T-cell (primary cell): ENCODE results near the gene SCML1. TPM values are rescaled to one million over a fixed set of nuclear protein-coding genes. Genes with fewer than 3 reads are reported as not detected.

ENCODE experiments used
- ATAC-seq, 4 experiments: fragments of 200-7000 bp in 3 of 4; fragments of 150-1000 bp in 1 of 4; cut with Tn5 transposase; replicated peaks in 1 of 4; 1 replicate in 3 of 4; 2 replicates in 1 of 4; pipeline ENCODE4 v1.10.0; 2021; ENCODE audit warnings: moderate library complexity in 3 of 4, mild to moderate bottlenecking in 2 of 4, moderate number of reproducible peaks in 1 of 4
- CTCF ChIA-PET, 2 donors: fragments of 300-600 bp; sonication (Branson Sonifier 250); formaldehyde crosslinking; loops; one replicate each; lab custom pipeline; 2022; ENCODE audit warnings: antibody characterized with exemption in 2 of 2; lab: Charles Lee
- POLR2A ChIA-PET, 2 donors: fragments of 300-600 bp; sonication (Branson Sonifier 250); formaldehyde crosslinking; loops; one replicate each; lab custom pipeline; 2022; ENCODE audit warnings: antibody characterized with exemption in 2 of 2; lab: Charles Lee
- DNase-seq, 35 experiments: peaks; one replicate each; pipeline versions ENCODE4 v3.0.0 to v3.0.0-alpha.2; 2013 to 2023
- H3K27ac ChIP-seq: one replicate; pipeline ENCODE4 v1.5.1; 2013; ENCODE audit warnings: low read length
- H3K27me3 ChIP-seq, 2 experiments: replicated peaks in 1 of 2; 1 replicate in 1 of 2; 2 replicates in 1 of 2; pipeline versions ENCODE4 v1.6.1 to v1.7.0; 2013; ENCODE audit warnings: low read length in 1 of 2, mixed read lengths in 1 of 2; ENCODE audit not compliant: control insufficient read depth in 2 of 2, insufficient read depth in 2 of 2; ENCODE audit errors: extremely low read depth in 1 of 2
- H3K36me3 ChIP-seq, 2 donors: 1 replicate in 1 of 2; 2 replicates in 1 of 2; pipeline versions ENCODE4 v1.6.1 to v1.7.0; 2013; ENCODE audit warnings: low read length in 1 of 2; ENCODE audit not compliant: control insufficient read depth in 2 of 2, insufficient read depth in 1 of 2; ENCODE audit errors: extremely low read depth in 1 of 2
- H3K4me1 ChIP-seq, 2 experiments: 1 replicate in 1 of 2; 2 replicates in 1 of 2; pipeline versions ENCODE4 v1.6.1 to v1.7.0; 2013; ENCODE audit warnings: low read length in 2 of 2, mixed read lengths in 1 of 2; ENCODE audit not compliant: insufficient read depth in 2 of 2, control insufficient read depth in 1 of 2; ENCODE audit errors: extremely low read depth in 1 of 2
- H3K4me3 ChIP-seq, 2 donors: 1 replicate in 1 of 2; 2 replicates in 1 of 2; pipeline versions ENCODE4 v1.5.1 to v1.7.0; 2013; ENCODE audit warnings: mild to moderate bottlenecking in 2 of 2, low read length in 1 of 2, moderate library complexity in 1 of 2; ENCODE audit not compliant: control insufficient read depth in 1 of 2; ENCODE audit errors: extremely low read depth in 1 of 2
- H3K9me3 ChIP-seq: 2 replicates; pipeline ENCODE4 v1.7.0; 2013
- H3K27ac Mint-ChIP-seq, 2 donors: one replicate each; pipeline ENCODE4 v1.8.0; 2020 to 2021; ENCODE audit warnings: mild to moderate bottlenecking in 2 of 2, mixed read lengths in 2 of 2
- H3K27me3 Mint-ChIP-seq, 2 donors: one replicate each; pipeline ENCODE4 v1.8.0; 2021 to 2022; ENCODE audit warnings: mixed read lengths in 2 of 2
- H3K36me3 Mint-ChIP-seq: one replicate; pipeline ENCODE4 v1.8.0; 2021; ENCODE audit warnings: mixed read lengths
- H3K4me1 Mint-ChIP-seq, 3 donors: one replicate each; pipeline ENCODE4 v1.8.0; 2020 to 2022; ENCODE audit warnings: mixed read lengths in 3 of 3, mild to moderate bottlenecking in 1 of 3
- H3K4me3 Mint-ChIP-seq, 3 donors: one replicate each; pipeline ENCODE4 v1.8.0; 2020 to 2022; ENCODE audit warnings: mild to moderate bottlenecking in 3 of 3, mixed read lengths in 3 of 3, moderate library complexity in 3 of 3
- H3K9me3 Mint-ChIP-seq, 3 donors: one replicate each; pipeline ENCODE4 v1.8.0; 2020 to 2022; ENCODE audit warnings: mixed read lengths in 3 of 3
- WGBS: methylation state at CpG from one replicate; pipeline ENCODE4 v1.1.5; 2013; ENCODE audit warnings: missing lambda C conversion rate; ENCODE audit not compliant: insufficient coverage; 5-methylcytosine and 5-hydroxymethylcytosine counted together
- total RNA-seq, 35 experiments: library from RNA in 6 of 35; stranded (reverse) in 6 of 35; fragments of 120-200 nt in 1 of 35; gene quantifications; one replicate each; pipeline versions ENCODE4 v1.2.1 to v1.2.4 and lab custom pipeline; 2013 to 2026

SCML1 gene
- total RNA-seq, 5 donors from 2014 or later (not counting 1 experiment from before 2014, with no cell fraction given): 13.6 to 33.0 (median 23.0) TPM

GRCh38 chrX:17758382-17758781 lies 21.1 kb downstream of the SCML1 start:
- no peak for ATAC-seq
- no peak overlapping the region for H3K27ac Mint-ChIP-seq

DNA sequence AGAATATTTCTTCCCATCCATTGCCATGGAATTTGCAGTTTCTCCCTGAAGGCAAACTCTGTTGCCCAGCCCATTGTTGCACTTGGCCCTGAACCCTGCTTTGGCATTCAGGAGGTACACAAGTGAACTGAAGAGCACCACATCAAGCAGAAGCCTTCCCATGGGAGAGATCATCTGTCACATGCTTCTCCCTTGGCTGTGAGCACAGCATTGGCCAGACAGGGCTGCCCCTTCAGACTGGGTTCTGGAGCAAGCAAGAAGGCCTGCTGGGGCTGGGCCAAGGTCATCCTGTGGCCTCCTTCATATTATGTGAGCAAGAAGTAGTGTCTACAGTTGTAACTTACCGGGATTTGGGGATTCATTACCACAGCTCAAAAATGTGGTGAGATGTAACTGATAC lies 22.7 kb downstream of the SCML1 start:
- H3K27ac Mint-ChIP-seq: no peak overlapping the region
- CTCF ChIA-PET: no interaction called here

More at GRCh38 chrX:17758382-17758781, 21.1 kb downstream of the SCML1 start:
- Histone ChIP-seq H3K27ac (no peak overlapping the region), H3K4me1 (no peaks in the 10 kb centered on the region), H3K9me3 (no peaks in the 10 kb centered on the region), H3K36me3 (no peaks in the 10 kb centered on the region), H3K4me3 (no peak overlapping the region), H3K27me3 (no peaks in the 10 kb centered on the region)
- no peaks in the 10 kb centered on the region for H3K9me3 Mint-ChIP-seq
- H3K4me1 Mint-ChIP-seq: peaks cover 9 to 13% (median 11%) of the 10 kb centered on the region in 3 donors
- WGBS: no CpG with 5 or more reads among the region's 2 CpGs
- ChIA-PET POLR2A (no interaction called here), CTCF (no interaction called here)
- H3K4me3 Mint-ChIP-seq: no peak overlapping the region
- no peak for DNase-seq
- H3K36me3 Mint-ChIP-seq: no peaks in the 10 kb centered on the region
- no peaks in the 10 kb centered on the region for H3K27me3 Mint-ChIP-seq

GRCh38 chrX:17767734-17768133 lies 30.4 kb downstream of the SCML1 start:
- Mint-ChIP-seq H3K4me3 (no peak overlapping the region), H3K36me3 (no peaks in the 10 kb centered on the region), H3K27ac (no peak overlapping the region), H3K4me1 (no peaks in the 10 kb centered on the region), H3K27me3 (no peaks in the 10 kb centered on the region), H3K9me3 (no peaks in the 10 kb centered on the region)
- Histone ChIP-seq H3K9me3 (no peaks in the 10 kb centered on the region), H3K36me3 (no peaks in the 10 kb centered on the region), H3K27me3 (no peaks in the 10 kb centered on the region), H3K4me3 (no peak overlapping the region), H3K4me1 (peaks cover 26 to 30% of the 10 kb centered on the region in 2 experiments), H3K27ac (no peak overlapping the region)
- ATAC-seq (no peak), DNase-seq (no peak)
- no CpG with 5 or more reads among the region's 1 CpG for WGBS
- ChIA-PET POLR2A (no interaction called here), CTCF (no interaction called here)

More for the DNA sequence above, 22.7 kb downstream of the SCML1 start:
- no peaks in the 10 kb centered on the region for H3K9me3 Mint-ChIP-seq
- H3K36me3 Mint-ChIP-seq: no peaks in the 10 kb centered on the region
- DNase-seq (no peak), ATAC-seq (no peak)
- no peak overlapping the region for H3K4me3 Mint-ChIP-seq
- no peaks in the 10 kb centered on the region for H3K27me3 Mint-ChIP-seq
- Histone ChIP-seq H3K9me3 (no peaks in the 10 kb centered on the region), H3K4me3 (no peak overlapping the region), H3K4me1 (no peaks in the 10 kb centered on the region), H3K36me3 (no peaks in the 10 kb centered on the region), H3K27me3 (no peaks in the 10 kb centered on the region), H3K27ac (no peak overlapping the region)
- POLR2A ChIA-PET: no interaction called here
- peaks cover 9 to 13% (median 11%) of the 10 kb centered on the region in 3 donors for H3K4me1 Mint-ChIP-seq
- no CpG with 5 or more reads among the region's 1 CpG for WGBS

DNA sequence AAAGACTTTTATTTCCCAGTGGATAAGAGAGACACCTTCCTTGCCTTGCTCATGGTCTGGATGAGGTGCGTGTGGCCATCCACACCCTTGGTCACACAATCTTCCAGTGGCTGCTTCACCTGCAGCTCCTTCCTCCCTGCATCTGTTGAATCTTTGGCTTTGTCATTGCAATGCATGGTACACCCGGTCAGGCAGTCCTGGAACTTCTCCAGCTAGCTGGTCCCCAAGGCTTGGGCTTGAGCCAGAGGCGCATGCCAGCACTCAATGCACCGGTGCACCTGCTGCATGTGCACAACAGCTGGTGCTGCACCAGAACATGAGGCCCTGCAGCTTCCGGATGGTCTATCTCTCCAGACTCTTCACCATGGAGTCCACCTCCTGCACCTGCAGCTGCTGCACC lies 31.7 kb downstream of the SCML1 start:
- Histone ChIP-seq H3K36me3 (no peaks in the 10 kb centered on the region), H3K27ac (no peak overlapping the region), H3K4me1 (peaks cover 32 to 43% of the 10 kb centered on the region in 2 experiments), H3K9me3 (no peaks in the 10 kb centered on the region), H3K27me3 (no peaks in the 10 kb centered on the region), H3K4me3 (no peak overlapping the region)
- H3K4me3 Mint-ChIP-seq: no peak overlapping the region
- ATAC-seq (no peak), DNase-seq (no peak)
- WGBS: 86% methylated on average over 4 of the region's 5 CpGs
- no peak overlapping the region for H3K27ac Mint-ChIP-seq
- no peaks in the 10 kb centered on the region for H3K9me3 Mint-ChIP-seq
- ChIA-PET POLR2A (no interaction called here), CTCF (no interaction called here)
- H3K27me3 Mint-ChIP-seq: no peaks in the 10 kb centered on the region
- H3K4me1 Mint-ChIP-seq: no peaks in the 10 kb centered on the region
- H3K36me3 Mint-ChIP-seq: no peaks in the 10 kb centered on the region

- no peaks in the 10 kb centered on the region for H3K9me3 Mint-ChIP-seq
- Histone ChIP-seq H3K27me3 (no peaks in the 10 kb centered on the region), H3K4me3 (no peak overlapping the region), H3K9me3 (no peaks in the 10 kb centered on the region), H3K27ac (no peak overlapping the region), H3K36me3 (no peaks in the 10 kb centered on the region), H3K4me1 (peaks cover 32 to 44% of the 10 kb centered on the region in 2 experiments)
- ChIA-PET POLR2A (no interaction called here), CTCF (no interaction called here)
- H3K4me3 Mint-ChIP-seq: no peak overlapping the region
- no peaks in the 10 kb centered on the region for H3K4me1 Mint-ChIP-seq
- DNase-seq (peak in 3 of 35 experiments; percentile 3 to 16 (median 8)), ATAC-seq (peak; percentile 51 to 76 (median 68))
- WGBS: 0% methylated on average over 2 of the region's 3 CpGs
- H3K36me3 Mint-ChIP-seq: no peaks in the 10 kb centered on the region
- no peak overlapping the region for H3K27ac Mint-ChIP-seq
- no peaks in the 10 kb centered on the region for H3K27me3 Mint-ChIP-seq
Observed at GRCh38 chrX:17769701-17770269, 32.5 kb downstream of the SCML1 start.

DNA sequence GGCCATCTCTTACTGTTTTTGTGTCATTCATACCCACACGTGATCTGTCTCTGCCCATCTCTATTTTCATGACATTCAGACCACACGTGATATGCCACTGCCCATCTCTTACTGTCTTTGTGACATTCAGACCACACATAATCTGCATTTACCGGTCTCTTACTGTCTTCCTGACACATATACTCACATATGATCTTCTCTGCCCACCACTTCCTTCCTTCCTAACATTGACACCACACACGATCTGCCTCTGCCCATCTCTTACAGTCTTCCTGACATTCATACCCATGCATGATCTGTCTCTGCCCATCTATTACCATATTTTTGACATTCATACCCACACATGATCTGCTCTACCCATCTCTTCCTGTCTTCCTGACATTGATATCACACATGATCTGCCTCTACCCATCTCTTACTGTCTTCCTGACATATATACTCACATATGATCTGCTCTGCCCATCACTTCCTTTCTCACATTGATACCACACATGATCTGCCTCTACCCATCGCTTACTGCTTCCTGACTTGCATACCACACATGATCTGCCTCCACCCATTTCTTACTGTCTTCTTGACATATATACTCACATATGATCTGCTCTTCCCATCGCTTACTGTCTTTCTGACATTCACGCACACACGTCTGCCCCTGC lies 36.1 kb downstream of the SCML1 start:
- Mint-ChIP-seq H3K4me3 (no peak overlapping the region), H3K36me3 (no peaks in the 10 kb centered on the region), H3K4me1 (peaks cover 0 to 12% (median 8%) of the 10 kb centered on the region in 3 donors), H3K9me3 (no peaks in the 10 kb centered on the region), H3K27ac (no peak overlapping the region), H3K27me3 (no peaks in the 10 kb centered on the region)
- Histone ChIP-seq H3K4me1 (peaks cover 27 to 32% of the 10 kb centered on the region in 2 experiments), H3K9me3 (no peaks in the 10 kb centered on the region), H3K27ac (no peak overlapping the region), H3K27me3 (no peaks in the 10 kb centered on the region), H3K36me3 (no peaks in the 10 kb centered on the region), H3K4me3 (no peak overlapping the region)
- ChIA-PET POLR2A (no interaction called here), CTCF (no interaction called here)
- 43% methylated on average over 8 of the region's 8 CpGs for WGBS
- peak; percentile 46 to 66 (median 55) for ATAC-seq
- DNase-seq: no peak
